Lung (tissue), 12 donors: ENCODE measurements around the gene GRID1. TPM values are rescaled to one million over a fixed set of nuclear protein-coding genes. Genes with fewer than 3 reads are reported as not detected.

ENCODE experiments used
- ATAC-seq: fragments of 200-7000 bp; cut with Tn5 transposase; one replicate; pipeline ENCODE4 v1.9.1; 2020; ENCODE audit warnings: moderate number of reproducible peaks; ENCODE audit not compliant: insufficient read depth, low FRiP score
- DNase-seq, 3 donors: peaks; one replicate each; pipeline ENCODE4 v3.0.0-alpha.2; 2013 to 2017
- H3K27ac ChIP-seq, 2 donors: one replicate each; pipeline ENCODE4 v1.5.1; 2013; ENCODE audit warnings: mild to moderate bottlenecking in 2 of 2, moderate library complexity in 2 of 2, control low read depth in 1 of 2, inconsistent platforms in 1 of 2, low read depth in 1 of 2, low read length in 1 of 2
- H3K27me3 ChIP-seq, 3 donors: one replicate each; pipeline ENCODE4 v1.5.1; 2013; ENCODE audit warnings: low read length in 2 of 3; ENCODE audit not compliant: control insufficient read depth in 3 of 3, insufficient read depth in 3 of 3
- H3K36me3 ChIP-seq, 4 donors: one replicate each; pipeline ENCODE4 v1.5.1; 2013; ENCODE audit warnings: low read length in 4 of 4, mild to moderate bottlenecking in 1 of 4, moderate library complexity in 1 of 4; ENCODE audit not compliant: control insufficient read depth in 4 of 4, insufficient read depth in 4 of 4
- H3K4me1 ChIP-seq, 5 donors: one replicate each; pipeline ENCODE4 v1.5.1; 2013; ENCODE audit warnings: low read length in 5 of 5, mild to moderate bottlenecking in 2 of 5, moderate library complexity in 1 of 5; ENCODE audit not compliant: control insufficient read depth in 5 of 5, insufficient read depth in 5 of 5
- H3K4me3 ChIP-seq: one replicate; pipeline ENCODE4 v1.5.1; 2013; ENCODE audit warnings: mild to moderate bottlenecking, control low read depth, moderate library complexity
- H3K9ac ChIP-seq, 2 donors: one replicate each; pipeline ENCODE4 v1.5.1; 2013; ENCODE audit warnings: low read length in 2 of 2, control low read depth in 1 of 2; ENCODE audit not compliant: insufficient read depth in 1 of 2
- H3K9me3 ChIP-seq, 4 donors: one replicate each; pipeline ENCODE4 v1.5.1; 2013; ENCODE audit warnings: low read length in 3 of 4, mild to moderate bottlenecking in 1 of 4, moderate library complexity in 1 of 4; ENCODE audit not compliant: control insufficient read depth in 4 of 4, insufficient read depth in 3 of 4
- CTCF ChIP-seq: IDR thresholded peaks from 2 replicates; pipeline ENCODE4 v1.5.1; 2012; ENCODE audit warnings: mild to moderate bottlenecking; ENCODE audit errors: control extremely low read depth, extremely low read depth
- WGBS, 2 donors: extraction: QIAGEN DNeasy Blood & Tissue Kit; methylation state at CpG; one replicate each; pipeline ENCODE4 v1.1.7; 2013; 5-methylcytosine and 5-hydroxymethylcytosine counted together
- polyA plus RNA-seq, 2 donors: library from polyadenylated mRNA; stranded (reverse); fragments of 200-250 nt; gene quantifications; one replicate each; pipeline ENCODE4 v1.2.1, GENCODE V29; 2013
- total RNA-seq, 2 donors: library from RNA; depleted of rRNA in 1 of 2; stranded (reverse); fragments of >200 nt in 1 of 2; gene quantifications; one replicate each; pipeline ENCODE4 v1.2.1, GENCODE V29; 2014 to 2021
- donor health status: control.
- donor health status: control.
- donor health status: Bipolar disorder and iron deficiency.
- donor health status: healthy.
- donor health status: DM: yes; HTN: yes; CAD: no.

GRID1 gene
- total and polyA plus RNA-seq, 4 donors, result 1.1 to 3.6 (median 2.2) TPM

DNA sequence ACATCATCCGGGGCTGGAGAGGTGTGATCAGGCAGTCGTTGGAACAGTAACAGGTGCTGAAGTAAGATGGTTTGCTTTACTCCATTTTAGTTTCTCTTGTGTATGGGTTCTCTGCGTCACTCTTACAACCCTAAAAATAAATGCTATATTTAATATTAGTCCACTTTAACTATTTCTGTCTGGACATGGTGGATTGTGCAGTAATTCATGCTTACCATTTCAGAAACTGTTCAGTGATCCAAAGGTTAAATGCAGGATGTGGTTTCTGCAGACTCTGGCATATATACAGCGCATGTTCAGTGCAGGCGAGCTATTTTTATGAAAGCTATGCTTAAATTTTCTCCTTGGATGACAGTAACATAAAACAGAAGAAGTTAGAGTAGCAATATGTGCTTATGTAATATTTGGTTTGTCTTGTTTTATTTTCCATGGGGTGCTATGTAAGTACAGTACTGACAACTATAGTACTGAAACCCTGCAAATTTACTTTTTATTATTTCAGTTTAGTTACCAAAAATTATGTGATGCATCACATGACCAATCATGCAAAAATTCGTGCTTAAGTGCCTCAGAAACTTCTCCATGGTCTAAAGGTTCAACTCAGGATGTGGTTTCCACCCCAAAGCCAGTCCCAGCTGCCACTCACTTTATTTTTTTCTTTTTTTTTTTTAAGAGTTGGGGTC, 46.6 kb upstream of the GRID1 start:
- Histone ChIP-seq H3K27me3 (peaks cover 0 to 6% (median 0%) of the 10 kb centered on the region in 3 donors), H3K9ac (no peak overlapping the region), H3K27ac (no peak overlapping the region), H3K4me1 (peaks cover 0 to 5% (median 0%) of the 10 kb centered on the region in 5 donors), H3K36me3 (no peaks in the 10 kb centered on the region), H3K4me3 (no peak overlapping the region), H3K9me3 (no peaks in the 10 kb centered on the region)
- DNase-seq, result peak in 1 of 3 donors; percentile 32
- no peak for ATAC-seq
- WGBS, 2 donors, result 26 to 51% methylated on average over 6 of the region's 6 CpGs
- TF ChIP-seq CTCF, result no peak

DNA sequence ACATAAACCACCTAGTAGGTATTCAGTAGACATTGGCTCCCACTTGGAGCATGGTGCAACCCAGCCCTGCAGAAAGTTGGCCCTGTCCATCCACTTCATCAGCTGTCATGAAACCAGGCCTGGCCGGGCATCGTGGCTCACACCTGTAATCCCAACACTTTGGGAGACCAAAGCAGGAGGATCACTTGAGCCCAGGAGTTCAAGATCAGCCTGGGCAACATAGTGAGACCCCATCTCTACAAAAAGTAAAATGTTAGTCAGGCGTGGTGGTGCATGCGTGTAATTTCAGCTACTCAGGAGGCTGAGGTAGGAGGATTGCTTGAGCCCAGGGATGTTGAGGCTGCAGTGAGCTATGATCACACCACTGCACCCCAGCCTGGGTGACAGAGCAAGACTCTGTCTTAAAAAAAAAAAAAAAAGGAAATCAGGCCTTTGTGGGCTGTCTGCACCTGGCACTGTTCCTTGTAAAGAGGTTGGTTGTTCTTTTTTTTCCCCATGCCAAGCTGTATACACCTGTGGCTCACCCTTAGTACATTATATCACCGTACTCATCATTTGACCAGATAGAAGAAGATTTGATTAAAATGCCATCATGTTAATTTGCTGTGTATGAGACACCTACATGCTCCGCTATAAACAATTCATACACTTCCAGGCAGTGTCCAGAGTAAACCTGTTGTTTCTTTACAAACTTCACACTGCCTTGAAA, 45.4 kb upstream of the GRID1 start:
- no peak overlapping the region for H3K27ac ChIP-seq
- H3K4me3 ChIP-seq, result no peak overlapping the region
- TF ChIP-seq CTCF, result no peak
- H3K4me1 ChIP-seq, result peaks cover 0 to 5% (median 0%) of the 10 kb centered on the region in 5 donors
- peaks cover 0 to 3% (median 0%) of the 10 kb centered on the region in 3 donors for H3K27me3 ChIP-seq
- ATAC-seq (no peak), DNase-seq (no peak)
- H3K9me3 ChIP-seq, result no peaks in the 10 kb centered on the region
- H3K36me3 ChIP-seq, result no peaks in the 10 kb centered on the region
- no peak overlapping the region for H3K9ac ChIP-seq
- WGBS, 2 donors, result 70 to 83% methylated on average over 6 of the region's 6 CpGs

- 11 to 24% methylated on average over 7 of the region's 7 CpGs for WGBS, 2 donors
- Histone ChIP-seq H3K4me3 (no peak overlapping the region), H3K27me3 (peaks cover 0 to 3% (median 0%) of the 10 kb centered on the region in 3 donors), H3K27ac (no peak overlapping the region), H3K4me1 (peaks cover 0 to 5% (median 0%) of the 10 kb centered on the region in 5 donors), H3K36me3 (no peaks in the 10 kb centered on the region), H3K9me3 (no peaks in the 10 kb centered on the region), H3K9ac (no peak overlapping the region)
- TF ChIP-seq CTCF, result no peak
- DNase-seq, result peak in 2 of 3 donors; percentile 12 to 39
- no peak for ATAC-seq
Observed at GRCh38 chr10:86411281-86411841, 44.8 kb upstream of the GRID1 start.
